ENCODE measurements around the gene MFNG.
A peak's percentile ranks its signal among the peaks of the same experiment; 100 is the strongest.

Gene MFNG

DNA sequence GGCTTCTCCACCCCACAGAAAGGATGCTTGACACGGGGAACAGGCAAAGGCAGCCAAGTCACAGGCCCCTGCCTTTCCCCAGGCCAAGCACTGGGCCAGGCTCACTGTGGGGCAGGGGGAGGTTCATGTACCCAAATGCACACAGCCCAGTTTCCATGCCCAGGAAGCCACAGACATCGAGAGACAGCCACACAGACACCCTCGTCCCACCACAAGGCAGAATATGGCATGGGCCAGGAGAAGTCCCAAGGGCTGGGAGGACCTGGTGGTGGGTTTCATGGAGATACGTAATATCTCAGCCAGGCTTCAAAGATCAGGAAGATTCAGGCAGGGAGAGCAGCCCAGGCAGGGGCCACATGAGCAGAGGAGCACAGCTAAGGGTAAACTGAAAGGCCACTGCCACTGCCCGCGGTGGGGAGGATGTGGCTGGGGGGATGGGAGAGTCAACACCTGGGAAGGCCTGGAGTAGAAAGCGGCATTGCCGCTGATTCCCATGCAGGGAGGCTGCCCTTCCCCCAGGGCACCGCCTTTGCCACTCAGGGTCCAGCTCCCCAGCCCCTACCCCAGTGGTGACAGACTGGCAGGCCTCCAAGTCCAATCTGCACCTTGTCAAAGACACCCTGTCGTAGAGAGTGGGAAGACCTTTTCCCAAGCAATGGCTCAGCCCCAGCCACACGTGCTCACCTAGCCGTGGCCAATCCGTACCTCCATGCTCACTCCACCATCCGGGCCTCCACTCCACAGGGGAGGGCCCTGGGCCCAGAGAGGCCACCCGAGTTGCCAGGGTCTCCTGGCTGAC, 2.4 kb upstream of the MFNG start:
- Mint-ChIP-seq H3K4me1 (peaks cover 65% of the 10 kb centered on the region), H3K27me3 (no peaks in the 10 kb centered on the region), H3K9me3 (no peaks in the 10 kb centered on the region), H3K27ac (peak overlapping the region; percentile 92), H3K4me3 (no peak overlapping the region), H3K36me3 (peaks cover 4% of the 10 kb centered on the region)

DNA sequence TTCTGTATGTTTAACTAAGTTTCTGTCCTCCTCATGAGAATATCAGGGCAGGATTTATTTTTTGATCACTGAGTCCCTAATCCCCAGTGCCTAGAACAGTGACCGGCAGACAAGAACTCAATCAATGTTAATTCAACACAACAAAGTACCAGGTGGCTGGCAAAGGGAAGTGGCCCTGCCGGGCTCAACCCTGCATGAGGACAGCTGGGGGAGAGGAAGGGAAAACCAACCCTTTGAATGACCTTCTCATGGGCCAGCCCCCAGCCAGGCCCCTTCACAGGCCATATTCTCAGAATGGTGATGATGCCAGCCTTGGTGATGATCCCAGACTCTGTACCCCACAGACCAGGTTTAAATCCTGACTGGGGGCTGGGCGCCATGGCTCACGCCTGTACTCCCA, 1.4 kb upstream of the MFNG start:
- Mint-ChIP-seq H3K4me3 (peak overlapping the region; percentile 98), H3K27ac (peak overlapping the region; percentile 89), H3K9me3 (no peaks in the 10 kb centered on the region), H3K36me3 (peaks cover 7% of the 10 kb centered on the region), H3K4me1 (peaks cover 65% of the 10 kb centered on the region), H3K27me3 (no peaks in the 10 kb centered on the region)

DNA sequence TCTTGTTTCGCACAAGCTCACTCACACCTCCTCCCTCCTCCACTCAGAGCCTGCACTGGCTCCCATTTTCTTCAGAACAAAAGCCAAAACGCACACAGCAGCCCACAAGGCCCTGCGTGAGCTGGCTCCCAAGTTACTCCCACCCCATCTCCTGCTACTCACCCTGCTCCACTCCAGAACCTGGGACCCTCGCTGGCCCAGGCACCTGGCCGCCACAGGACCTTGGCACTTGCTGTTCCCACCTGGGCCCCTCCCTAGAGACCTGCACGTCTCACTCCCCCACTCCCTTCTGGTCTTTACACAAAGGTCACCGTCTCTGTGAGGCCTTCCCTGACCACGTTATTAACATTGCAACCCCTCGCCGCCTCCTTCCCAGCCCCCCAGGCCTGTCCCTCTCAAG, 945 bp upstream of the MFNG start:
- Mint-ChIP-seq H3K9me3 (no peaks in the 10 kb centered on the region), H3K27ac (peak overlapping the region; percentile 89), H3K36me3 (peaks cover 7% of the 10 kb centered on the region), H3K4me3 (peak overlapping the region; percentile 98), H3K4me1 (peaks cover 69% of the 10 kb centered on the region), H3K27me3 (no peaks in the 10 kb centered on the region)

DNA sequence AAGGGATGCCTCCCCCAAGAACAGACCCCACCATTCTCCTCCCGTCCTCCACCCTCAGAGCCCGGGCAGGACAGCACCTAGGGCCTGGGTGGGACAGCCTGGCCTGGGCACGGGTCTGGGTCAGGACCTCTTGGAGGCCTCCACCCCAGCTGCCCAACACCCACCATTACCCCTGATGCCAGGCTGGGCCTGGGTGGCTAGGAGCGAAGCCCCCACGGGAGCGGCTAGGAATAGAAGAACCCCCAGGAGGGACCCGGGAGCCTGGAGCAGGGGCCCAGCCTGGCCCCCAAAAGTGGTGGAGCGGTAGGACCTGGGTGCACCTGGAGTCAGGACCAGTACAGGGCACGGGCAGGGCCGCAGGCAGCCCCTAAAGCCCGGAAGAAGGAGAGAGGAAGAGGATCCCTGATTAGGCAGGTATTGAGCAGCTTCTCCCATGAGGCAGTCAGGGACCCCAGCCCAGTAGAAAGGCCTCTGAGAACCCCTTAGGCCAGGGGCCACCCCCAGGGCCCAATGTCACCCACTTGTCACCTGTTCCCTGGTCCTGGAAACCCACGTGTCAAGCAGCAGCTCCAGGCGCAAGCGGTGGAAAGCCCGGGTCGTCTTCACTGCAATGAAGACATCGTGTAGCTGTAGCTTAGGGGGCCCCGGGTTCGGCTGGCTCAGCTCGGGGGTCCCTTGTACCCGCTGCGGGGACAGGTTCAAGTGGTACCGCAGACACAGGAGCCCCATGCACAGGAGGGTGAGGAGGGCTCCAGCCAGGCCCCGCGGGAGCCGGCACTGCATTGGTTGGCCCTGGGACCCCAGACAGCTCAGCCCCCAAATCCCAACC, 575 bp downstream of the MFNG start:
- H3K4me1 Mint-ChIP-seq: peaks cover 73% of the 10 kb centered on the region

DNA sequence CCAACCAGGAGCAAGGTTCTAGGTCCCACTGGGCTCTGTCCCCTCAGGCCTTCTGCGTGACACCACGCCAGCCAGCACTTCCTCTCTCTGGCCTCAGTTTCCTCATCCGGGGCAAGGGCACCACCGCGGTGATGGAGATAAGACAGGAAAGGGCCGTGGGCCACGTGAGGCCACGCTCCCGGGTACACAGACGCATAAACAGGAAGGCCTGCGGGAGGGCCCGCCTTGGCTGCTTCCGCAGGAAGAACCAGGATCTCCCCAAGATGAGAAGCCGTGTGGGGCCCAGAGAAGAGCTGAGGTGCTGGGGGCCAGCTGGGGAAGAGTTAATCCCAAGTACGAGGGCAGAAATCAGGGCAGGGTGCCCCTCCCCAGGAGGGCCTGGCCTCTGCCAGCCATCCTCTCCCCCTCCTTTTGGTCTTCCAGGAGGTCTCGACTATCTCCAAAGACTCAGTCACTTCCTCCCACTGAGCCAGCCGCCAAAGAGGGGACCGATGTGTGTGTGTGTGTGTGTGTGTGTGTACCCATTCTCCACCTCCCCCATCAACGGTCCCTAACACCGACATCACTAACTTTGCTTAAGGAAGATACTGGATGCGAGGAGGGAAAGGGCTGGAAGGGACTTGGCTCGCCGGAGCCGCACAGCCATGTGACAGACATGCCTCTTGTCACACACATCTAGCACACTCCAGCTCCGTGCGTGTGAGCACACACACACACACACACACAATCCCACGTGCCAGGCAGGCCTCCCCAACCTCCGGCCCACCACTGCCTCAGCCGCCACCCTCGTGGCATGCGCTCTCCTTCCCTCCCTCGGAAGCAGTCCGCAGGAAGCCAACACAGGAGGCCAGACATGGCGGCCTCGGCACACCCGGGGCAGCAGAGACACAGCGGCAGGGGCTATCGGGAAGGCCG, 1.4 kb downstream of the MFNG start:
- Mint-ChIP-seq H3K27ac (peak overlapping the region; percentile 99), H3K27me3 (no peaks in the 10 kb centered on the region), H3K36me3 (peaks cover 9% of the 10 kb centered on the region), H3K4me3 (peak overlapping the region; percentile 98), H3K4me1 (peaks cover 64% of the 10 kb centered on the region), H3K9me3 (no peaks in the 10 kb centered on the region)

More for the DNA sequence above, 575 bp downstream of the MFNG start:
- no peaks in the 10 kb centered on the region for H3K27me3 Mint-ChIP-seq
- peak overlapping the region; percentile 98 for H3K4me3 Mint-ChIP-seq
- H3K36me3 Mint-ChIP-seq: peaks cover 9% of the 10 kb centered on the region
- H3K9me3 Mint-ChIP-seq: no peaks in the 10 kb centered on the region
- peak overlapping the region; percentile 99 for H3K27ac Mint-ChIP-seq

DNA sequence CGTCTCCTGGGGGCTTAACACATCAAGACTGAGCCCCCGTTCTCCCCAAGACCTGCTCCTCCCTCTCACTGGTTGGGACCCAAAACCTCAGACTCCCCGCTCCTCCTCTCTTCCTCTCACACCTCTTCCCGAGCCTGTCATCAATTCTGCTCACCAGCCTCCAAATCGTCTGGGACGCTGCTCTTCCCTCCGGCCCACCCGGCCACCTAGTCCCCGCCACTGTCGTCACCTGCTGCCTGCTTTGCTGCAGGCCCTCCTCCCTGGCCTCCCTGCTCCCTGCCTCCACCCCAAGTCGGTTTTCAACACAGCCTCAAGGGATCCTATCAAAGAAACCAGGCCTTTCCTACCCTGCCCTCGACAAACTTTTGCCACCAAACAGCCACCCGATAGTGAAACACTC, 3.1 kb downstream of the MFNG start:
- H3K27me3 Mint-ChIP-seq: no peaks in the 10 kb centered on the region
- no peaks in the 10 kb centered on the region for H3K9me3 Mint-ChIP-seq
- H3K27ac Mint-ChIP-seq: peak overlapping the region; percentile 96
- peaks cover 48% of the 10 kb centered on the region for H3K4me1 Mint-ChIP-seq
- peaks cover 9% of the 10 kb centered on the region for H3K36me3 Mint-ChIP-seq
- peak overlapping the region; percentile 98 for H3K4me3 Mint-ChIP-seq

DNA sequence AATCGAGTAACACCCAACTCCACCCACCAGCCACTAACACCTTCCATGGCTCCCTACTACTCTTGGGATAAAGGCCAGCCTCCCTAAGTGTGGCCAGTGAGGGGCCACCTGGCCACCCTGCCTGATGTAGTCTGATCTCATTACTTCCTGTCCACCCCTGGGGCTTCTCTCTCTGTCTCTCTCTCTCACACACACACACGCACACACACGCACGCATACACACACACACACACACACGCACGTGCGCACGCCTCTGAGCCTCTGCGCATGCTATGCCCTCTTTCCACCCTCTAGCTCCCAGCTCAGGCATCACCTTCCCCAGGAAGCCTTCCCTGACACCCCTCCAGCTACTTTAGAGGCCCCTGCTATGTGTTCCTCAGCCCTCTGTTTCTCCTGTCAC, 3.9 kb downstream of the MFNG start:
- peak overlapping the region; percentile 98 for H3K4me3 Mint-ChIP-seq
- peaks cover 9% of the 10 kb centered on the region for H3K36me3 Mint-ChIP-seq

DNA sequence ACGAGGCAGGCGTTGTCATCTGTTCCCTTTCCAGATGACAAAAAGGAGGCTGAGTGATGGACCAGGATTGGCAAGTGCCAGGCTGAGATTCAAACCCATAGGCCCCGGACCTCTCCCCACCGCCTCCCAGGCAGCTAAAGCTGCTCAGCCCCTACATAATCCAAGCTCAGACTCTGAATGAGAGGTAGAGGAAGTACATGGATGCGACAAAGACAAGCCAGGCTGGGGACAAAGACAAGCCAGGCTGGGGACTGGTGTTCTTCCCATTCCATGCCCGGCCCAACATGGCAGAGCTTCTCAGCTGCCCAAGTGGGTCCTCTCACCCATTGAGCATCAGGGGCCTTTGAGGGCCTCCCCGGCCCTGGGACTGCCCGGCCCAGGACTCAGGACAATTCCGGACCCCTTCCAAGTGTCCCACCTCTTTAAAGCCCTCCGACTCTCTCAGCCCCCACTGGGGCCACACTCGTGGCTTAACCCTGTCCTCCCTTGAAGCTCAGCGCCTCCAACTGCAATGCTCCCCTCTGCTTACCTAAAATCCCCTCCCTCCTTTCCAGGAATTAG, 4.8 kb downstream of the MFNG start:
- Mint-ChIP-seq H3K4me1 (peaks cover 33% of the 10 kb centered on the region), H3K27me3 (no peaks in the 10 kb centered on the region), H3K9me3 (no peaks in the 10 kb centered on the region), H3K27ac (peak overlapping the region; percentile 96), H3K36me3 (peaks cover 9% of the 10 kb centered on the region), H3K4me3 (peak overlapping the region; percentile 98)

More for the DNA sequence above, 3.9 kb downstream of the MFNG start:
- Mint-ChIP-seq H3K27ac (peak overlapping the region; percentile 96), H3K4me1 (peaks cover 41% of the 10 kb centered on the region), H3K9me3 (no peaks in the 10 kb centered on the region), H3K27me3 (no peaks in the 10 kb centered on the region)

DNA sequence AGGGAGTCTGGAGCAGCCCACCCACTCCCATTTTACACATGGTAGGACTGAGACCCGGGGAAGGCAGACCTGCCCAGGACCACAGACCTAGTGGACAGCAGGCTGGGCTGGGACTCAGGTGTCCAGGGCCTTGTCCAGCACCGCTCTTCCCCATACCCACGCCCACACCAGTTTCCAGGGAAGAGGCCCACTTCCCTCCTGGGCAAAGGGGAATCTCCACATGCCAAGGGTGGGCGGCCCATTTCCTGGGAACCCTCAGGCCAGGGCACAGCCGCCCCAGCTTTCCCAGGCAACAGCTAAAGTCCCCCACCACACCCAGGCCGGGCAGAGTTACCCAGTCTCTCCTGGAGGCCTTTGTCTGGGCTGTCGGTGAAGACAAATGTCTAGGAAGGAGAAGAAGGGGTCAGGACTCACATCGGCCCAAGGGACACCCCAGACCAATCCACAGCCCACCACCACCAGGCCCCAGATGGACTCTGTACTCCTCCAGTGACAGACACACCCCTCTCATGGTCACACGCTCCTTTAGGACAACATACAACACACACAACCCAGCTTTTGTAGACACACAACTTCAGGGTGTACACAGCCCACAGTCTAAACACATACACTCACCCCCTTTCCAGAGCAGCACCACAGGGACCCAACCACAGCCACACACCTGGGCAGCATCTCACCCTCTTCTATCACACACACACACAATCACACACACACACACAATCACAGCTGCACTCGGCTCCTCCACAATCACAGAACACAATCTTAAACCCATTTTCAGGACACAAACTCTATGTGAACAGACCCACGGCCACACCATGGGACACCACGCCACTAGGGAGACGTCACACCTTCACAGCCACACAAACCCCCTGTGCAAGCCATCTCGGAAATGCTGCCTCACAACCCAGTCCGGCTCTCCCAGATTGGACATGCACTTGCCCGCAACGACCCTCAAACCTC, 5.5 kb downstream of the MFNG start:
- H3K27me3 Mint-ChIP-seq: no peaks in the 10 kb centered on the region
- peaks cover 9% of the 10 kb centered on the region for H3K36me3 Mint-ChIP-seq
- no peaks in the 10 kb centered on the region for H3K9me3 Mint-ChIP-seq
- H3K4me1 Mint-ChIP-seq: peaks cover 31% of the 10 kb centered on the region
- peak overlapping the region; percentile 68 for H3K27ac Mint-ChIP-seq
- H3K4me3 Mint-ChIP-seq: no peak overlapping the region

DNA sequence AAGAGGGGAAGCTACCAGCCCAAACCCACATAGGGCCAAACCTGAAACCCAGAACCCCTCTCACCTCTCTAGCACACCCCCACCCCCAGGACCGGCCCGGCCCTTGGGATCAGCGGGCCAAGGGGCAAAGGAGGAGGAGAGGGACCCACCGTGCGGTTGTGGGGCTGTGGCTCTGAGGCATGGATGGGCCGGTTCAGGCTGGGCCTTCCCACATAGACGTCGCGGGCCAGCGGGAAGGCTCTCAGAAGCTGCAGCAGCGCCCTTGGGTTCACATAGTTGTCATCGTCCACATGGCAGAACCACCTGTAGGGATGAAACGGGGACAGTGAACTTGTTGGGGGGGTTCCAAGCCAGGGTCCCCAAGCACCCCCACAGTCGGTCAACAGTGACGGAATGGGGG, 7.0 kb downstream of the MFNG start:
- no peak overlapping the region for H3K27ac Mint-ChIP-seq
- peaks cover 31% of the 10 kb centered on the region for H3K4me1 Mint-ChIP-seq
- H3K27me3 Mint-ChIP-seq: no peaks in the 10 kb centered on the region
- peaks cover 5% of the 10 kb centered on the region for H3K36me3 Mint-ChIP-seq
- no peak overlapping the region for H3K4me3 Mint-ChIP-seq
- no peaks in the 10 kb centered on the region for H3K9me3 Mint-ChIP-seq

DNA sequence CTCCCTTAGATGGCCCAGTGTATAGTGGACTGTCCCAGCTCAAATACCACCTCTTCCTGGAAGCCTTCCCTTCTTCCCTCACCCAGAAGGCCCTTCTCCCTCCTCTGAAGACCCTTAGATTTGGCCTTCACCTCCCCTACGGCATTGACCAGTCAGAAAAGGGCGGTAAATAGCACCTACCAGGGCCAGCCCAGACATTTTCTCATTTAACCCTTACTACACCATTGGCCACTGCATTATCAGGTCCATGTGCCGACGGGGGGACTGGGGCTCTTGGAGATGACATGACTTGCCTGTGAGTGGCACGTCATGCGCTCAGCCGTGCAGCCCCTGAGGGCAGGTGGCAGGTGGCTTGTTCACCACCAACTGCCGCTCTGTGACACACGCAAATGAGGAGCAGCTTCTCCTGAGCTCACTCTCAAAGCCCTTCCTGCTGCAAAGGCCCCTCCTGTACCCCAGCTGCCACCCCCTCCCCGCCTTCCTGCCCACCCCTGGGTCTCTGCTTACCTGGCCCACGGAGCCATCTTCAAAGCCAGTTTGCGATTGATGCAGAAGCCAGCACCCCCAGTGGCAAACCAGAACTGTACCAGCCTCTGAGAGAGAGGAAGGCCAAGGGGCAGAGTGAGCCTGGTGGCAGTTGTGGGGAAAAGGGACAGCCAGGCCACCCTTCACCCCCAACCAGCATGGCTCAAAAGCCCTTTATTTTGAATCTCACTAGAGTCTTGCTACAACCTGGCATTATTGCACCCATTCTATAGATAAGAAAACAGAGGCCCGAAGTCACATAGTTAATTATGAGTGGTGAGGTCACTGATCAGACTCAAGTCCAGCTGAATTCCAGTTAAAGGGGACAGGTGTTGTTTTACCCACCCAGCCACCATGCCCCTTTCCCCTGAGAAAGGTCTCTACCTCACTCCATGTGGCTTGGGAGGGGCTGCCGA, 9.5 kb downstream of the MFNG start:
- no peaks in the 10 kb centered on the region for H3K9me3 Mint-ChIP-seq
- H3K27me3 Mint-ChIP-seq: no peaks in the 10 kb centered on the region
- H3K36me3 Mint-ChIP-seq: peaks cover 4% of the 10 kb centered on the region
- H3K27ac Mint-ChIP-seq: peak overlapping the region; percentile 46
- peaks cover 10% of the 10 kb centered on the region for H3K4me1 Mint-ChIP-seq
- H3K4me3 Mint-ChIP-seq: no peak overlapping the region

DNA sequence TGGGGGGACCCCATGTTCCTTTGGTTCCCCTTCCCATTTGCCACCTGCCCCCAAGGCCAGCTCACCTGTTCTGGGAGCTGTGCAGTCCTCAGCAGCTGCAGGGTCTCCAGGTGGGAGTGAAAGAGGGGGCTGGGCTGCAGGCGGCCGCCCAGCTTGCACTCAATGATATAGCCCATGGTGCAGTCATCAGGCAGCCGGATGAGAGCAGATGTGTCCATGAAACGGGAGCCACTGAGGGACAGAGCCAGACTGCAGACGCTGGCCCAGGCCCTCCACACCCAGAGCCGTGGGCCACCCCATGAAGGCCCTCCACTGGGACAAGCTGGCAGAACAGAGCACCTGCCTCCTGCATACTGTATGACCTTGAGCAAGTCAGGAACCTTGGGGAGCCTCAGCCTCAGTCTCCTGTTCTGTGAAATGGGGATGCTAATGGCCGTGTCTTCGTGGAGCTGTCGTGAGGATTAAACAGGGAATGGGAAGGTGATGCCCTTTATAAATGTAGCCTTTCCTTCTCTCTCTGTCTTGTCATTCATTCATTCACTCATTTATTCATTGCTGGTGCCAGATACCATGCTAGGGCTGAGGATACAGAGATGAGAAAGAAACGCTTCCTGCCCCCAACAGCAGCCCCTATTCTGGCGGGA, 11.6 kb downstream of the MFNG start:
- H3K36me3 Mint-ChIP-seq: peaks cover 9% of the 10 kb centered on the region
- H3K4me3 Mint-ChIP-seq: no peak overlapping the region
- H3K4me1 Mint-ChIP-seq: no peaks in the 10 kb centered on the region
- H3K27ac Mint-ChIP-seq: no peak overlapping the region
- no peaks in the 10 kb centered on the region for H3K9me3 Mint-ChIP-seq
- no peaks in the 10 kb centered on the region for H3K27me3 Mint-ChIP-seq

DNA sequence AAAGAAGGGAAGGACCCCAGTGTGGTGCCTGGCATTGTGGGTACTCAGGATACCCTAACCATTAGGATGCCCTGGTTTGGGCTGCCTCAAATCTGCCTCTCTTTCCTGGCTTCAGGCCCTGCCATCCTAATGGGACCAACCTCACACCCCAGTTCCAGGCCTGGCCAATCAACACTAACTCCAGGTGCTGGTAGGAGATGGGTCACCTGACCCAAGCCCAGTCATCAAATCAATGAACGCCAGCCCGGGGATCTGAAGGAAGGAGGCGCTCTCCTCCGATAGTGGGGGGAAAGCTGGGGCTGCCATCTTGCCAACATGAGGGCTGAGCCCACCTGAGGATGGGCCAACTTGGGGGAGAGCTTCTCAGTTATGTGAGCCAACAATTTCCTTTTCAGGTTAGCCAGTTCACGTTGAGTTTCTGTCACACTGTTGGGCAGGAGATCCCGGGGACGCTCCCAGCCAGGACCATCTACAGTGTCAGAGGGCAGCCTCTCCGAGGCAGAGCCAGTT, 12.7 kb downstream of the MFNG start:
- H3K27ac Mint-ChIP-seq: no peak overlapping the region
- no peaks in the 10 kb centered on the region for H3K9me3 Mint-ChIP-seq
- H3K4me3 Mint-ChIP-seq: no peak overlapping the region
- no peaks in the 10 kb centered on the region for H3K4me1 Mint-ChIP-seq
- H3K27me3 Mint-ChIP-seq: no peaks in the 10 kb centered on the region
- peaks cover 12% of the 10 kb centered on the region for H3K36me3 Mint-ChIP-seq
